NT2/D1 (cell line): ENCODE measurements around the gene SERPINE1.

ENCODE experiments used
- YY1 ChIP-seq: IDR thresholded peaks from 2 replicates; pipeline ENCODE4 v1.6.1; 2011; ENCODE audit not compliant: insufficient read length, insufficient read depth
- ZNF274 ChIP-seq: IDR thresholded peaks from 2 replicates; pipeline ENCODE4 v1.6.1; 2011; ENCODE audit warnings: mild to moderate bottlenecking, low read depth, low read length

- TF ChIP-seq ZNF274 (no peak), YY1 (no peak)
These were observed 47.5 kb downstream of the SERPINE1 start for GRCh38 chr7:101174322-101174854.
